GM18520 (cell line): ENCODE data around the gene OPTC.
"Not testable (repeated sequence)": the region's sequence is repeated elsewhere in the genome, so short reads cannot be mapped to it uniquely, and the experiment has no call there.

Experiments used
- ATAC-seq: cut with Tn5 transposase; IDR thresholded peaks from one replicate; pipeline ENCODE4 v1.9.1; 2021; ENCODE audit not compliant: unreplicated experiment

Gene OPTC

DNA sequence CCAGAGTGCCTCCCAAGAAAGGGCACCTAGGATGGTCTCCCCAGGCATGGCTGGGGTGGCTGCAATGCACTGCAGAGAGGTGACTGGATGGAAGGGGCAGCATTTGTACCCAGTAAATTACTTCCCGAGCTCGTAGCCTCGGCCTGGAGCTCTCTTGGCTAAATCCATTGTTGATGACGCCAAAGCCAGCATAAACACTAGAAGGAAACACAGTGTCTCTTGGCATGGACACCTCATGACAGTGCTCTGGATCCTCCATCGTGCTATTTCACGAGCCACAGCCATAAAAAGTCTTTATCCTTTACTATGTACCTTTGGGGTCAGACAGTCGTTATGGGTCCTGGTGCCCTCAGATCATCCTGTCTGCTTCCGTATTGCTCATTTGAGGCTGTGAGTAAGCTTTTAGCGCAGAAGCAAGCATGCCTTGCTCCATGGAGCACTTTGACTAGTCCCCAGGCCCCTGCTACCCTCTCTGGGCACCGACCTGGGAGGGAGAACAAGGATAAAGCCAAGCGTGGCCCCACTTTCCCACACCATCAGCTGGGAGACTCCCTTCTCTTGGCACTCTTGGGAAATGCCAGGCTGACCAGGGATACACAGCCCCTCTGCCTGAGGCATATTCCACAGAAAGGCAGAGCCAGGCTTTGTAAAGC lies 28.7 kb upstream of the OPTC start:
- ATAC-seq = no peak

- ATAC-seq = no peak
These were observed 28.0 kb upstream of the OPTC start for GRCh38 chr1:203465948-203466347.

GRCh38 chr1:203466906-203467549 lies 26.9 kb upstream of the OPTC start:
- ATAC-seq = not testable (repeated sequence)

- no peak for ATAC-seq
These were observed 26.4 kb upstream of the OPTC start for GRCh38 chr1:203467550-203467921.

- no peak for ATAC-seq
These were observed 25.6 kb upstream of the OPTC start for GRCh38 chr1:203468326-203468725.

- no peak for ATAC-seq
These were observed 23.7 kb upstream of the OPTC start for GRCh38 chr1:203470240-203470639.

- ATAC-seq = no peak
These were observed 22.1 kb upstream of the OPTC start for GRCh38 chr1:203471841-203472240.

DNA sequence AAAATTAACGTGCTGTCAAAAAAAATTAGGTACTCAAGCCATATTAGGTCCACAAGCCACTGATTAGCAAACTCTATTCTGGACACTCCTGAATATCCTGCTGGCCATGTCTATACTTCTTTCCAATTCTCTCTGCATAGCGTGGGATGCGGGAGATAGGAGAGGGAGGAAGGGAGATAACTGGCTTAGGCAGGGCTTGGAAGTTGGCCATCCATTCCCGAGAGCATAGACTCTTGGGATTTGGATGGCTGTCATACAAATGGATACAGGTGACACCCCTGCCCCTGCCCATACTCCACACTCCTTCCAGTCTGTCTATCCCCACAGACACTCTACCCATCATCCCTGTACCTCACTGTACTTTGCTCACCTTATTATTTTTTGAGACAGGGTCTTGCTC lies 20.7 kb upstream of the OPTC start:
- no peak for ATAC-seq

GRCh38 chr1:203473781-203474305 lies 20.1 kb upstream of the OPTC start:
- ATAC-seq = no peak

DNA sequence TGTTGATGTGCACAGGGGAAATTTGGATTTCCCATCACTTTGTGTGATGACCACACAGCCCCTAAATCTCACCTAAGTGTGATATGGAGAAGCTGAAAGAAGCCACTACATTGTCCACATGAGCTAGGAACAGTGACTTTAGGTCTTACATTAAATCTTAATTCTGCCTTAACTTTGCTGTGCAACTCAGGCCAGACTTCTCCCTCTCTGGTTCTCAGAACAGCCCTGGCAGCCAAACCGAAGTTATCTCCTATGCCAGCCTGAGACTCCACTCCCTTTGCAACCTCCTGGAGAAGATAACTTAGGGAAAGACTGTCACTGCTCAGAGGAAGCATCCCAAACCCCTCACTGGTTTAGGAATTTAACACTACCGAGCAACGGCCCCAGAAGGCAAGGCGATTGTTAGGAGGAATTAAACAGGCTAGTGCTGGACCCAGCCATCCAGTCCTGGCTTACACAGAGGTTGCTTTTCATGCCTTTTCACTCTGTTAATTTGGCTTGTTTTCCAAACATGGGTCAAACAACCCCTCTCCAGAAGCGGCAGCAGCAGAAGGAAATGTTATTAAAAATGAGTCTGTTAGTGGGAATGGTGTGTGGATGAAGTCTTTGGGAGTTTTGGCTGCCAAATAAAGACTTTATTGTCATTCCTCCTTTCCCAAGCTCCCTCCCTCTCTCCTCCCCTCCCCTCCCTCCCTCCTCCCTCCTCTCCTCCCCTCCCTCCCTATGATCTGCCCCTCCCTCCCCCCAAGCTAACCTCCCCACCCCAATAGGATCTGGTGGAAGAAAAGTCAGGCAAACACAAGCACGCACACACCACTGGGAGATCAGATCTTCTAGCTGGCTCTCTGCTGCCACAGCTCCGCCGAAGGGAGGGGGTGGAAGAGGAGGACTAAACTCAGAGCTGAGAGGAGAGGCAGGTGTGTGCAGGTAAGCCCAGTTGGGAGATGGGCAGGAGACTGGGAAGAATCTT lies 18.7 kb upstream of the OPTC start, which contains the start of gene PRELP:
Gene PRELP (plus strand): TSS at position 795 of the 970 bp plus-strand sequence. CDS start 7,379 bp downstream, outside the sequence.
- no peak for ATAC-seq

DNA sequence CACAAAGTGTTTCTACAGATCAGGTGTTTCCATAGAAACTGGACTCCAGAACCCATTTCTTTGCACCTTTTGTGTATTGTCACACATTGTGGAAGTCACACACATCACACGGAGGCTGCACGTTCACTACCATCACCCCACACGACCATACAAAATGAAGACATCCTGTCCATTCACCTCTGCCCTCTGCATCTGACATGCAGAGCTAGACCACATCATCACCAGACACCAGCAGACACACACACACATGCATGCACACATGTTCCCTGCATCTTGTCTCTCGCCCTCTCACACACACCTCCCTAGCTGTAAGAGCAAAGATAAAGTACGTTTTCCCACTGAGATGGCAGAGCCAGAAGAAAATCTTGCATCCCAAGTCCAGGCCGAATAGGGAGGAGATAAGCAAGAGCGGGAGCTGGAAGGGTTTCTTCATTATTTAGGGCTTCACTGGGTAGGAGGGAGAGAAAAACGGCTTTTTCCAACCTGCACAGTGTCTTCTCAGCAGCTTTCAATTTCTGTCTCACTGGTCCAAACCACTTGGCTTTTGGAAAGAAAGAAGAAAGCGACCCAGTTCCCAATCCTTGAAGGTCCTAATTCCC lies 17.6 kb upstream of the OPTC start:
- ATAC-seq = no peak

DNA sequence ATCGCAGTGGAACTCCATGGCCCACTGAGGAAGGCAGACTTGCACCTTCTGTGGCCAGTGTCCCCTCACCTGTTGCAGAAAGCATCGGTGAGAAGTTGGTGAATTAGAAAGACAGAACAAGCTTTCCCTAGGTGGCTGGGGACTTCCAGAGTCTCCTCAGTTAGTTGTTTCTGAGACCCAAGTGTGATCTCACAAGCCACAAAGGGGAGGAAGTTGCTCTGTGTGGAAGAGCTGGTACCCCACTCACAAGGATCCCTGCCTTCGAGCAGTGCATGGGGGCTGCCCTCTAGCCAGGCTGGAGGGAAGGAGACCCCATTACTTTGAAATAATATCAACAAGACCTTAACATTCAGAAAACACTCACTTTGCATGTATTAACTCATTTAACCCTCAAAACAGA lies 16.2 kb upstream of the OPTC start:
- ATAC-seq = no peak

DNA sequence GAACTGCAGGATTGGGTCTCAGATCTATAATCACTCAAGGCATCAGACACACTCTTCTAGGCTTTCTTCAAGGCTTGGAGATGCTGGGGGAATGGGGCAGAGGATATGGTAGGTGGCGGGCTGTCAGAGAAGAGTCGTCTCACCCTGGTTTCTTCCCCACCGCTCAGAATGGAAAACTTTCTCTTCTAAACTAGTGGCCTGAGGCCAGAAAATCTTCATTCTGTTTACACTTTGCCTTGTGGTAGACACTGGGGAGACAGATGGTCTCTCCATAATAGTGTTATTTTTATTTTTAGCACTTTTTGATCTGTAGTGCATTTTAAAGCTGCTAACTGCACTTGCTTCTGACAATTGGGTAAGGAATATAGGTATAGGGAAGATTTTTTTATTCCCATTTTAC lies 15.7 kb upstream of the OPTC start:
- ATAC-seq = no peak

- ATAC-seq = no peak
These were observed 15.0 kb upstream of the OPTC start for GRCh38 chr1:203478986-203479385.

GRCh38 chr1:203479646-203480045 lies 14.3 kb upstream of the OPTC start:
- no peak for ATAC-seq

DNA sequence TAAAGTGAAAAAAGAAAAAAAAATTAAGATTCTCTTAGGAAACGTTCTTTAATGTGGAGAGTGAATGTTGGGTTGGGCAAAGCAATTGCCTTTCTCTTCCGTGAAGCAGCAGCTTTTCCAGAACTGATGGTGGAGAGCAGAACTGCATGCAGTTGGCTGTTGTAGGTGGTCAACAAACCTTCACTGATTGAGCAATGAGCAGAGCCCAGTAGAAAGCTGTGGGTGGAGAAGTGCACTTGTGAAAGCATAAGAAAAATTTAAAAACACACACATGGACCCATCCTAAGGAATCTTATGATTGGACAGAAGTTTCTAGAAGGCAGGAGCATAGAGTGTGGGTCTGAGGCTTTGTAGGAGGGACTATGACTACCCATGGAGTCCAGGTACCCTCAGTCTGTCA lies 13.9 kb upstream of the OPTC start:
- no peak for ATAC-seq

DNA sequence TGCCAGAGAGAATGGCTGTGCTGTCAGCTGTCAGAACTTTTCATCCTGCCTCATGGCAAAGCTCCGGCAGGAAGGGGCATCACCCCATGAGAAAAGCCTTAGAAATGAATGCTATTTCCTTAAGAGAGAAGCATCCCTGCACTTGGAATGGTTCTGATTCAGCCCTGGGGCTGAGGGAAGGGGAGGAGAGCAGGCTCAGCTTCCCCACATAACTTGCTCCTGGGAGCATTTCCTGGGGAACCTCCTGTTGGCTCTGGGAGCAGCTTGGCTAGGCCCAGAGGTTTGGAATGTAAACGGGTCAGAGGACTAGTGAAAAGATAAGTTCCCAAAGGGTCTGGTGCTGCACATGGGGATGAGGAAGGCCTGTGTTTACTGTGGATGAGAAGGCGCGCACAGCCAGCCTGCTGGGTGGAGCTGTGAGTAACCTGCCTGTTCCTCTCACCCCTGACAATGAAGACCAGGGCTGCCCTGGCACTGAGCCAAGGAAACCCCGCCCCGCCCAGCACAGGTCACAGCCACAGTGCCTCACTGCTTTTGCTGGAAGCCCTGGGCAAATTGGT lies 13.3 kb upstream of the OPTC start:
- ATAC-seq = no peak

DNA sequence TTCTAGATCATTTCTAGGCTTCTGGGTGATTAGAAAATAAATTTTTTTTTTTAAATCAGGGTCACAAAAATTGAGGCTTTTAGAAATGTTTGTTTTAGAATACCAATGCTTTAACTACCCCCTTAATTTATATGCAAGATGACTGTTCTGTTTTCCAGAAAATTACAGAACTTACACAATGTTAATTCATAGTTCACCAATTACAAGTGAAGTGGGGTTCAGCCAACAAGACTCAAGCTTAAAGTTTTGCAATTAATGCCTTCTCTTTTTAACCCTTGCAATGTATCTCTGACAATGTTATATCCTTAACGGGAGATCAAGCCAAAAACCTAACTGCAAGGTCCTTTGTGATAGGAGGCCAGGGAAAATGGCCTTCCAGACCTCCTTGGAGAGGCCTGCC lies 12.8 kb upstream of the OPTC start:
- no peak for ATAC-seq

DNA sequence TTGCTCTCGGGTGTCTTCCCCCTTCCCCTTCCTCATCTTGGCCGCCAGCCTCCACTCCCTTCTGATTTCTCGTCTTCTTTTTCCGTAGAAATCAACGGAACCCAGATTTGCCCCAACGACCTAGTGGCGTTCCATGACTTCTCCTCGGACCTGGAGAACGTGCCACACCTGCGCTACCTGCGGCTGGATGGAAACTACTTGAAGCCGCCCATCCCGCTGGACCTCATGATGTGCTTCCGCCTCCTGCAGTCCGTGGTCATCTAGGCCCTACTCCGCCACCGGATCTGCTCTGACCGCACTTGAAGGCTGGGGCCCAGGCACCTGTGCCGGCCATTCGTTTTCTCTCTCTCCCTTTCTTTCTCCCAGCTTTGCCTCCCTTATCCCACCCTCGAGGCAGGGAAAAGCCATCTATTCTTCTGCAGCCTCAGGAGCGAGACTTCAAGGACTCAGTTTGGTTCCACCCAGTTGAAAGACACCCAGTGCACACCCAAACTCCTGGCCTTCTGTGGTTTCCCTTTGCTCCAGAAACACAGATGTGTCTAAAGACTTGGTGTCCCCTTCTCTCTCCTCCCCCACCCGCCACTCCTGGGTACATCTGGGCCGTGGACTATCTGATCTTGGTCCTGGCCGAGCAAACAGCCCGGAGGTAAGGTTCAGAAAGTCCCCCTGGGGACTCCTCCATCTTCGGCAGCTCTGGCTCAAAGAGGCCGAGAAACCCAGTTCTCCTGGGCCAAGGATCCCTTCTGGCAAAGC lies 7.2 kb upstream of the OPTC start:
- ATAC-seq = no peak

GRCh38 chr1:203488539-203488938 lies 5.4 kb upstream of the OPTC start:
- ATAC-seq = no peak
